ENCODE measurements around the gene SNX27.
"Not testable (repeated sequence)": the region's sequence is repeated elsewhere in the genome, so short reads cannot be mapped to it uniquely, and the experiment has no call there.

Gene SNX27

DNA sequence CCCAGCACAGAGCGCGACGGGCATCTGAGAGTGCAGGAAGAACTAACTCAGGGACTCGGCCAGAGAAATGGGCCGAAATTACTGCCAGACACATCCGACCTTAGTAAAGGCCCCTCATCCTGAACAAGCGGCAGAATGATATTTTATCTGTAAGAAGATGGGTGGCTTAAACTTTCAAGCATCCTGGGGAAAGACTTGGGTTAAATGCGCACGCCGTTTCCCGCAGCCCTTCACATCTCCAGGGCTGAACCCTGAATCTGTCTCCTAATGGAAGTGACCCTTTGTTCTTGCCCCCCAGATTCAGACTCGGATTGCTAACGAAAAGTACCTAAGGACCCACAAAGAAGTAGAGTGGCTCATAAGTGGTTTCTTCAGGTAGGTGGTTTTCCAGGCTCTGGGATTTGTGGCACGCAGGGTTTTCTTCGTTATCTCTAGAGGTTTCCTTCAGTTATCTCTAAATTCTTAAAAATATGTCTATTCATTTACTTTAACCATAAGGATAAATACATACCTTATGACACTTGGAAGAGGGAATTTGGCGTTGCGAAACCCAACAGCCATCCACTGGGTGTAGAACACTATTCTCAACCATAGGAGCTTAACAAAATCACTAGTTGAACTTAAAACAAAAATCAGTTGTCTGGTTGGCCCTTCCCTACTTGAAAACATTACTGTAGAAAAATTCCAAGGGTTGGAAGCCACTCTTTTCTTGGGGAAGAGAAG lies 110.1 kb downstream of the SNX27 start:
- Histone ChIP-seq H3K27me3 (ENCODE audit: control insufficient read depth, insufficient read depth, low read length) (no peaks in the 10 kb centered on the region), H3K36me3 (ENCODE audit: control insufficient read depth, insufficient read depth, low read length) (no peaks in the 10 kb centered on the region), H3K9ac (ENCODE audit: low read length) (peak overlapping the region; percentile 11), H3K4me1 (ENCODE audit: control insufficient read depth, insufficient read depth, low read length) (peaks cover 8% of the 10 kb centered on the region), H3K27ac (ENCODE audit: low read depth, low read length) (no peak overlapping the region), H3K4me3 (ENCODE audit: low read length) (peak overlapping the region; percentile 55)

DNA sequence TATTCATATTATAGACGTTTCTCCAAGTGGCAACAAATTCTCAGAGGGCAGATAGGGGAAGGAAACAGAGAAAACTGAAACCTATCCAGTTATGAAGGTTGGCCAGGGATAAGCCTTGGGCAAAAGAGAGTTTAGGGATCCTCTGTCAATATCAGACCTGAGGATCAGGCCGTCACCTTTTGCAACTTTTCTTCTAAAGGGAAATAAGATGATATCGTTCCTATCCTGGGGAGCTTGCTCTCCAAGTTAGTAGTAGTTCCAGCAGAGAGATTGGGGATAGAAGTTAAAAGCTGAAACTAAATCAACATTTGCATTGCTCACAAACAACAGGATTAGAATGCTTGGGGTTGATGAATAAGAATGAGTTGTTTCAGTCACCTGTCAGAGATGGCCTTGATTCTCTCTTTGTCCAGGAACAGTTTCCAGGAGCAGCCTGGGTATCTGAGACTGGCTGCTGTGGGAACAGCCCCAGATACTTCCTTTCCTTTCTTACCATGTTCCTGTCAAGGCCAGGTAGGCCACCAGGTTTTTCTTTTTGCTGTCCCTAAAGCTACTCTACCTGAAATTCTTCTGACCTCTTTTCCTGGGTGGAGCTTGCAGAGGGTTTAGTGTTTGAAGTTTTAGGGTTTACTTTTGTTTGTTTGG lies 112.0 kb downstream of the SNX27 start:
- Histone ChIP-seq H3K27me3 (ENCODE audit: control insufficient read depth, insufficient read depth, low read length) (no peaks in the 10 kb centered on the region), H3K9ac (ENCODE audit: low read length) (no peak overlapping the region), H3K36me3 (ENCODE audit: control insufficient read depth, insufficient read depth, low read length) (no peaks in the 10 kb centered on the region), H3K27ac (ENCODE audit: low read depth, low read length) (no peak overlapping the region), H3K4me3 (ENCODE audit: low read length) (no peak overlapping the region), H3K4me1 (ENCODE audit: control insufficient read depth, insufficient read depth, low read length) (peaks cover 12% of the 10 kb centered on the region)

DNA sequence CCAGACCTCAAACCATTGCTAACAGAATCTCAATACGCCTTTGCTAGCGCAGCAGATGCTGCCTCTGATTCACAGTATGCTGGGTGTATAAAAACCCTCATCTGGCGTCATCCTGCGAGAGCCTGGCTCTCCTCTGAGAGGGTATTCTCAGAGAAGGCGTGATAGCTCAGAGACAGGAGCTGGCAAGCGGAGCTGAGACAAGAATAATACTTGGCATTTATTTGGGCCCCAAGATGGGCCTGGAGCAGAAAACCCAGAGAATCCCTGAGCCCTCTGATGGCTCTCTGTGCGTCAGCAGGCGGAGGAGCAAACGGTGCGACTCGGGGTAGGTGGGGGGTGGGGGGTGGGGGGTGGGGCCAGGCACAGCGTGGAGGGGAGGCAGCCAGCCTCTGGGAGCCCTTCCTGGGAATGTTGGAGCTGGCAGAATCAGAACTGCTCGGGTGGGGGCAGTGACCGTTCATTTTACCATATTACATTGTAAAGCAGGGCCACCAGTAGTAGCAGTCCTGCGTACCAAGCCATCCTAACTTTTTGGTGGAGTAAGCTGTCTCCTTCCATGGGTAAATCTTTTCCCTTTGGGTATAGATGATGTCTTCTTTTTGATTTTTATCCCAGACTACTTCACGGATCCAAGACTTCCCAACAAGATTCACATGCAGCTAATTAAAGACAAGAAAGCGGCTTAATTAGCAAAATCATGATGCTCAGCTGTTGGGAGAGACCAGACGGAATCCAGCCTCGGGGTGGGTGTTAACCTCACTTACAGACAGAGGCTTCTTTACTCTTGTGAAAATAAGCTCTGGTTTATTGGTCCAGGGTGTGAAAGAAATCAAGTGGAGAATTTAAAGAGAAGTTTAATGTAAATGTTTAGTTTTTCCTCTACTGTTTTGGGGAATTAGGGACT lies 116.6 kb downstream of the SNX27 start:
- H3K4me3 ChIP-seq (ENCODE audit: low read length): peak overlapping the region; percentile 32
- no peaks in the 10 kb centered on the region for H3K27me3 ChIP-seq (ENCODE audit: control insufficient read depth, insufficient read depth, low read length)
- no peak overlapping the region for H3K9ac ChIP-seq (ENCODE audit: low read length)
- peaks cover 4% of the 10 kb centered on the region for H3K4me1 ChIP-seq (ENCODE audit: control insufficient read depth, insufficient read depth, low read length)
- H3K27ac ChIP-seq (ENCODE audit: low read depth, low read length): peak overlapping the region; percentile 80
- H3K36me3 ChIP-seq (ENCODE audit: control insufficient read depth, insufficient read depth, low read length): no peaks in the 10 kb centered on the region

DNA sequence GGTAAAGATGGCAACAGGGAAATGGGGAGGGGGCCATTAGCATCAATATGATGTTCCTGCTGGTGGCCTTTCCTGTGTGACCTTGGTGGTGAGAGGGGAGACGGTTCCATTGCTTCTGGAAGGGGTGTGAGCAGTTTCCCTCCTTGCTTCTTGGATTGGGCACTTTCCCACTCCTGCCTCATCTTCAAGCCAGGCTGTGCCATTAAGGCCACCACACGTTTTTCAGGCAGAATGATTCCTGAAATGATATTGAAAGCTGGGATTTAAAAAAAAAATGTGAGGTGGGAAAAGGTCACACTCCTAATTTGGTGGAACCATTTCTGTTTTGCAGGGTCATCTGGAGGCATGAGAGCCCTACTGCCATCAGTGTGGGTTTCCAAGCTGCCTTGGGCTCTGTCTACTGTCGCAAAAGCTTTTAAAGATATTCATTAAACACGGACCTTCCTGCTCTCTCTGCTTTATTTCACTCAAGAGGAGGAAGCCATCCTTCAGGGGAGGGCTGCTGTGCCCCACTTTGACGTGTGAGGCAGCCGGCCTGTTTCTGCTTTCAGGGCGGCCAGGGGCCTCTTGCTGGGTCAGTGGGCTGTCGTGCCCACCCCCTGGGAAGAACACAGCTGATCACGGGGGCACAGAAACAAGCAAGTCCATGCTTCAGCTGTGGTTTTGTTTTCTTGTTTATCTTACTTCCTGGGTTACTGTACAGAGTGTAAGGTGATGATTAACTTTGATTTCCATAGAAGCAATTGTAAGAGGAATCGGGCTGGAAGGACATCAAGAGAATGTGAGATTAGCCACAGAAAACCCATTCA lies 117.5 kb downstream of the SNX27 start:
- Histone ChIP-seq H3K27ac (ENCODE audit: low read depth, low read length) (no peak overlapping the region), H3K9ac (ENCODE audit: low read length) (no peak overlapping the region), H3K4me3 (ENCODE audit: low read length) (no peak overlapping the region), H3K4me1 (ENCODE audit: control insufficient read depth, insufficient read depth, low read length) (peaks cover 4% of the 10 kb centered on the region), H3K27me3 (ENCODE audit: control insufficient read depth, insufficient read depth, low read length) (no peaks in the 10 kb centered on the region), H3K36me3 (ENCODE audit: control insufficient read depth, insufficient read depth, low read length) (no peaks in the 10 kb centered on the region)

DNA sequence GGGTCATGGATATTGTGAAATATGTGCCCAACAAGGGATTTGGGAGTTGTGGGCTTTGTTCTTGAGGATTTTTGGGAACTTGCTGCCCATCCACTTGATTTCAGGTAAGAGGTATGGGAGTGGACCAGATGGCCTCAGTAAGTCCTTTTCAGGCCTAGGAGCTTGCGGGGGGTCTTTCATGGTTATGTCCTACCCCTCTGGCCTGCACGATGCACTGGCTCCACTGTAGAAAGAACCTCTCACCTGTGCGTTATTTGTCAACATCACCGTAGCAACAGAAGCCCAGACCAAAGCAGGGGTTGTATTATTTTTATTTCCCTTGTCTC lies 118.1 kb downstream of the SNX27 start:
- H3K4me3 ChIP-seq (ENCODE audit: low read length): no peak overlapping the region
- no peak overlapping the region for H3K27ac ChIP-seq (ENCODE audit: low read depth, low read length)
- H3K9ac ChIP-seq (ENCODE audit: low read length): no peak overlapping the region
- H3K27me3 ChIP-seq (ENCODE audit: control insufficient read depth, insufficient read depth, low read length): no peaks in the 10 kb centered on the region
- H3K36me3 ChIP-seq (ENCODE audit: control insufficient read depth, insufficient read depth, low read length): no peaks in the 10 kb centered on the region
- peaks cover 4% of the 10 kb centered on the region for H3K4me1 ChIP-seq (ENCODE audit: control insufficient read depth, insufficient read depth, low read length)

DNA sequence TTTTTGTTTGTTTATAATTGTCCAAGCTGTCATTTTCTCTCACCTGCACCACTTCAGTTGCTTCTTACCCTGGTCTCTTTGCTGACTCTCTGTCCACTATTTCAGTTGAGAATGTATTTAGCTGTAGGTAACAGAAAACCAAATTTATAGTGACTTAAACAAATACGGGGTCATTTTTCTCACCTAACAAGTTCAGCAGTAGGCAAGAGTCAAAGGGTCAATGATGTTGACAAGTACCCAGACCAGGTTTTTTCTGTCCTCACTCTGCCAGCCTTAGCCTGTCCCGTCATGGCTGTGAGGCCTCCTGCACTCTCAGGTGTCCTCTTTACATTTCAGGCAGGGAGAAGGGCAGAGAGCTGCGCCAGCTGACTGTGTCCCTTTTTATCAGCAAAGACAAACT lies 121.3 kb downstream of the SNX27 start:
- Histone ChIP-seq H3K4me3 (ENCODE audit: low read length) (no peak overlapping the region), H3K4me1 (ENCODE audit: control insufficient read depth, insufficient read depth, low read length) (no peaks in the 10 kb centered on the region), H3K36me3 (ENCODE audit: control insufficient read depth, insufficient read depth, low read length) (no peaks in the 10 kb centered on the region), H3K9ac (ENCODE audit: low read length) (no peak overlapping the region), H3K27ac (ENCODE audit: low read depth, low read length) (no peak overlapping the region), H3K27me3 (ENCODE audit: control insufficient read depth, insufficient read depth, low read length) (no peaks in the 10 kb centered on the region)

DNA sequence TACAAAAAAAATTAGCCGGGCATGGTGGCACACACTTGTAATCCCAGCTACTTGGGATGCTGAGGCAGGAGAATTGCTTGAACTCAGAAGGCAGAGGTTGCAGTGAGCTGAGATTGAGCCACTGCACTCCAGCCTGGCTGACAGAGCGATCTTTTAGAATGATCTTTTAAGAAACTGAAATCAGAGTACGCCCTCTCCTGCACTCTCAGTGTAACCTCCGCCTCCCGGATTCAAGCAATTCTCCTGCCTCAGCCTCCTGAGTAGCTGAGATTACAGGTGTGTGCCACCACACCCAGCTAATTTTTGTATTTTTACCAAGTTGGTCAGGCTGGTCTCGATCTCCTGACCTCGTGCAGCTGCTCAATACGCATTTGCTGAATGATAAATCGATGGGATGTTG lies 122.1 kb downstream of the SNX27 start:
- not testable (repeated sequence) for H3K4me1 ChIP-seq (ENCODE audit: control insufficient read depth, insufficient read depth, low read length); H3K36me3 ChIP-seq (ENCODE audit: control insufficient read depth, insufficient read depth, low read length); H3K4me3 ChIP-seq (ENCODE audit: low read length); H3K27ac ChIP-seq (ENCODE audit: low read depth, low read length); H3K9ac ChIP-seq (ENCODE audit: low read length); H3K27me3 ChIP-seq (ENCODE audit: control insufficient read depth, insufficient read depth, low read length)

DNA sequence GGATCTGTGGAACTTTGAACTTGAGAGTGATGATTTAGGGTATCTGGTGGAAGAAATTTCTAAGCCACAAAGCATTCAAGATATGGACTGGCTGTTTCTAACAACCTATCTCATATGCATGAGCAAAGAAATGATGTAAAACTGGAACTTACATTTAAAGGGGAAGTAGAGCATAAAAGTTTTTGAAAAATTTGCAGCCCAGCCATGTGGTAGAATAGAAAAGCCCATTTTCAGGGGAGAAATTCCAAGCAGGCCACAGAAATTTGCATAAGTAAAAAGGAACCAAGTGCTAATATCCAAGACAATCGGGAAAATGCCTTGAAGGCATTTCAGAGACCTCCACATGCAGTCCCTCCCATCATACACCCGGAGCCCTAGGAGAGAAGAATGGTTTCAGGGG lies 125.2 kb downstream of the SNX27 start:
- H3K9ac ChIP-seq (ENCODE audit: low read length): no peak overlapping the region
- H3K27ac ChIP-seq (ENCODE audit: low read depth, low read length): no peak overlapping the region
- H3K4me3 ChIP-seq (ENCODE audit: low read length): no peak overlapping the region
- no peaks in the 10 kb centered on the region for H3K36me3 ChIP-seq (ENCODE audit: control insufficient read depth, insufficient read depth, low read length)
- H3K4me1 ChIP-seq (ENCODE audit: control insufficient read depth, insufficient read depth, low read length): no peaks in the 10 kb centered on the region
- H3K27me3 ChIP-seq (ENCODE audit: control insufficient read depth, insufficient read depth, low read length): no peaks in the 10 kb centered on the region

DNA sequence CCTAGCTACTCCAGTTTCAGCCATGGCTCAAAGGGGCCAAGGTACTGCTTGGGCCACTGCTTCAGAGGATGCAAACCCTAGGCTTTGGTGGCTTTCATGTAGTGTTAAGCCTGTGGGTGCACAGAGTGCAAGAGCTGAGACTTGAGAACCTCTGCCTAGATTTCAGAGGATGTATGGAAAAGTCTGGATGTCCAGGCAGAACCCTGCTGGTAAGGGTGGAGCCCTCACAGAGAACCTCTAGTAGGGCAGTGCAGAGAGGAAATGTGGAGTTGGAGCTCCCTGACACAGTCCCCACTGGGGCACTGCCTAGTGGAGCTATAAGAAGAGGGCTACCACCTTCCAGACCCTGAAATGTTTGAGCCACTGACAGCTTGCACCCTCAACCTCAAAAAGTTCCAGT lies 125.6 kb downstream of the SNX27 start:
- H3K27ac ChIP-seq (ENCODE audit: low read depth, low read length): no peak overlapping the region
- no peak overlapping the region for H3K9ac ChIP-seq (ENCODE audit: low read length)
- no peaks in the 10 kb centered on the region for H3K4me1 ChIP-seq (ENCODE audit: control insufficient read depth, insufficient read depth, low read length)
- H3K36me3 ChIP-seq (ENCODE audit: control insufficient read depth, insufficient read depth, low read length): no peaks in the 10 kb centered on the region
- no peaks in the 10 kb centered on the region for H3K27me3 ChIP-seq (ENCODE audit: control insufficient read depth, insufficient read depth, low read length)
- no peak overlapping the region for H3K4me3 ChIP-seq (ENCODE audit: low read length)

DNA sequence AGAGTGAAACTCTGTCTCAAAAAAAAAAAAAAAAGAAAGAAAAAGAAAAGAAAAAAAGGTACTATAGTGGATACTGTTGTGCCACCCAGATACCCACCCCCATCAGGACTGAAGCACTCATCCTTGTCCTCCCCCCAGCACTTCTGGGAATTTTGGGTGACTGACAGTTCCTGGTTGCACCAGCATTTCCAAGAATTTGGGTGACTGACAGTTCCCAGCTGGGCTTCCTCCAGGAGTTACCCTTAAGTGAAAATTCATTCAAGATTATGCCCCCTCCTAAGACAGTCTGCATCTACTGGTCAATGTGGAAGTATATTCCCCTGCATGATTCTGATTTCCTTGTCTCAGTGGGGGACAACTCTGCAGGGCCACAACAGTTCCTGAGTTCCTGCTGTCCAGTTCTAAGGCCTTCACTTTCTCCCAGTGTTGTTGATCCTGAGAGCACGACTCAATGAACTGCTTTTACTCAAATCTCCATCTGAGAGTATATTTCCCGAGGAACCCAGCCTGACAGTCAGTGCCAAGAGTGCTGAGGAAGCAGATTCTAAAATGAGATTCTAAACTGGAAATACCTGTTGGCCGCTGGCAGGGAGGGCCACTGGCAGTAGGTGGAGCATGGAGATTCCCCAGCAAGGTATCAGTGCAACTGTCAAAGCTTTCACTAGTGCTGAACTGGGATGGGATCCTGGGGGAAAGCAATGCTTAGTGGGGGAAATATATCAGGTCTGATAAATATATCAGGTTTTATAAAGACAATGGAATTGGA lies 127.9 kb downstream of the SNX27 start:
- no peak overlapping the region for H3K4me3 ChIP-seq (ENCODE audit: low read length)
- H3K9ac ChIP-seq (ENCODE audit: low read length): no peak overlapping the region
- H3K4me1 ChIP-seq (ENCODE audit: control insufficient read depth, insufficient read depth, low read length): no peaks in the 10 kb centered on the region
- H3K27me3 ChIP-seq (ENCODE audit: control insufficient read depth, insufficient read depth, low read length): no peaks in the 10 kb centered on the region
- H3K27ac ChIP-seq (ENCODE audit: low read depth, low read length): no peak overlapping the region
- H3K36me3 ChIP-seq (ENCODE audit: control insufficient read depth, insufficient read depth, low read length): no peaks in the 10 kb centered on the region

DNA sequence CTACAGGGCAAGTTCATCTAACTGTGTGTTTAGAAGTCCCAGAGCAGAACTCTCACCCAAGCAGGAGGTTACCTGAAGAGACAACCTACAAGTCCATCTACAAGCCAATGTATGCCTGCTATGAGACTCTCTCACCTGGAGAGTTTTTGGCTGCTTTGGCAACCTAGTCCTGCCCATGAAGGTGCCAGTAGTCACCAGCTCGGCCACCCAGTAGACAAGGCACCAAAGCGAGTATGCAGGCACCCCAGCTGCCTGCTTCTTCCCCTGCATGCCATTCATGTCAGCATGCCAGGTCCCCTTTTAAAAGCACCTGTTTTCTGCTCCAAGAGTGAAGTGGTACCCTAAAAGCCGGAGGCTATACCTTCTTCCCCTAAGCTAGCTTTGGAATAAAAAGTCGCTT lies 129.7 kb downstream of the SNX27 start:
- no peaks in the 10 kb centered on the region for H3K36me3 ChIP-seq (ENCODE audit: control insufficient read depth, insufficient read depth, low read length)
- no peak overlapping the region for H3K4me3 ChIP-seq (ENCODE audit: low read length)
- H3K27me3 ChIP-seq (ENCODE audit: control insufficient read depth, insufficient read depth, low read length): no peaks in the 10 kb centered on the region
- no peak overlapping the region for H3K9ac ChIP-seq (ENCODE audit: low read length)
- no peaks in the 10 kb centered on the region for H3K4me1 ChIP-seq (ENCODE audit: control insufficient read depth, insufficient read depth, low read length)
- no peak overlapping the region for H3K27ac ChIP-seq (ENCODE audit: low read depth, low read length)

All from rectal smooth muscle tissue (tissue), 1 donor.